ENCODE data around the gene GSTM5. TPM values are rescaled to one million over a fixed set of nuclear protein-coding genes. Genes with fewer than 3 reads are reported as not detected.
"Not testable (repeated sequence)": the region's sequence is repeated elsewhere in the genome, so short reads cannot be mapped to it uniquely, and the experiment has no call there.

The GSTM5 gene
- total and polyA plus RNA-seq, 2 experiments from 2014 or later: 0.21 TPM; not detected in 1

GRCh38 chr1:109671067-109671466, 41.0 kb upstream of the GSTM5 start:
- no peaks in the 10 kb centered on the region for H3K36me3 ChIP-seq
- no peaks in the 10 kb centered on the region for H3K27me3 ChIP-seq
- TF ChIP-seq, protein P1, sequence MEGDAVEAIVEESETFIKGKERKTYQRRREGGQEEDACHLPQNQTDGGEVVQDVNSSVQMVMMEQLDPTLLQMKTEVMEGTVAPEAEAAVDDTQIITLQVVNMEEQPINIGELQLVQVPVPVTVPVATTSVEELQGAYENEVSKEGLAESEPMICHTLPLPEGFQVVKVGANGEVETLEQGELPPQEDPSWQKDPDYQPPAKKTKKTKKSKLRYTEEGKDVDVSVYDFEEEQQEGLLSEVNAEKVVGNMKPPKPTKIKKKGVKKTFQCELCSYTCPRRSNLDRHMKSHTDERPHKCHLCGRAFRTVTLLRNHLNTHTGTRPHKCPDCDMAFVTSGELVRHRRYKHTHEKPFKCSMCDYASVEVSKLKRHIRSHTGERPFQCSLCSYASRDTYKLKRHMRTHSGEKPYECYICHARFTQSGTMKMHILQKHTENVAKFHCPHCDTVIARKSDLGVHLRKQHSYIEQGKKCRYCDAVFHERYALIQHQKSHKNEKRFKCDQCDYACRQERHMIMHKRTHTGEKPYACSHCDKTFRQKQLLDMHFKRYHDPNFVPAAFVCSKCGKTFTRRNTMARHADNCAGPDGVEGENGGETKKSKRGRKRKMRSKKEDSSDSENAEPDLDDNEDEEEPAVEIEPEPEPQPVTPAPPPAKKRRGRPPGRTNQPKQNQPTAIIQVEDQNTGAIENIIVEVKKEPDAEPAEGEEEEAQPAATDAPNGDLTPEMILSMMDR (IDR thresholded peaks at IDR 0.05; ENCODE audit: low read depth, low read length): no peak
- DNase-seq (ENCODE audit: low read depth in 1 of 2, low spot score in 1 of 2): no peak
- H3K4me1 ChIP-seq (ENCODE audit: low read depth): no peaks in the 10 kb centered on the region
- H3K4me3 ChIP-seq: no peak overlapping the region
- H3K27ac ChIP-seq: no peak overlapping the region
- no peaks in the 10 kb centered on the region for H3K9me3 ChIP-seq (ENCODE audit: low read depth)

DNA sequence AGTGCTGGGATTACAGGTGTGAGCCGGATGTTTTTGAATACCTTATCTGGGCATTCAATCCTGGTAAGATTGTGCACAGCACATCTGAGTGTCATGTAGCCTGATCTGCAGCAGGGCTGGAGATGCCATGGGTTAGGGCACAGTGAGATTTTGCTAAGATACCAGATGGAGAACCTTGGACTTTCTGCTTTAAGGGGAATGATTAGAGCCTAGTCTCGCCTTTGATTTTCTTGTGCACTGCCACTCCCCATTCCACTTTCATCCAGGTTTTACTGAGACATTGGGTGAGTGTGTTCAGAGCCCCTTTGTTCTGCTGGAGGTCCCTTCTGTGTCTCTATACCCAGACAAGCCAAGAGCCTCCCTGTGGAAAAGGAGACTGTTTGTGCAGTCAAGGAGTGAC, 38.2 kb upstream of the GSTM5 start:
- not testable (repeated sequence) for DNase-seq (ENCODE audit: low read depth in 1 of 2, low spot score in 1 of 2); H3K27me3 ChIP-seq

GRCh38 chr1:109676683-109677381, 35.2 kb upstream of the GSTM5 start:
- H3K27me3 ChIP-seq; DNase-seq (ENCODE audit: low read depth in 1 of 2, low spot score in 1 of 2); H3K4me3 ChIP-seq; H3K4me1 ChIP-seq (ENCODE audit: low read depth); H3K9me3 ChIP-seq (ENCODE audit: low read depth); H3K36me3 ChIP-seq; H3K27ac ChIP-seq: not testable (repeated sequence)

More for the DNA sequence above, 38.2 kb upstream of the GSTM5 start:
- not testable (repeated sequence) for H3K4me3 ChIP-seq; H3K4me1 ChIP-seq (ENCODE audit: low read depth); H3K9me3 ChIP-seq (ENCODE audit: low read depth); H3K36me3 ChIP-seq; H3K27ac ChIP-seq

- TF ChIP-seq, protein P1 (IDR thresholded peaks at IDR 0.05; ENCODE audit: low read depth, low read length): no peak
- DNase-seq (ENCODE audit: low read depth in 1 of 2, low spot score in 1 of 2): no peak
- Histone ChIP-seq H3K4me3 (no peak overlapping the region), H3K27ac (no peak overlapping the region), H3K36me3 (no peaks in the 10 kb centered on the region), H3K27me3 (no peaks in the 10 kb centered on the region), H3K9me3 (ENCODE audit: low read depth) (no peaks in the 10 kb centered on the region), H3K4me1 (ENCODE audit: low read depth) (no peaks in the 10 kb centered on the region)
Measured at GRCh38 chr1:109677459-109677858, 34.6 kb upstream of the GSTM5 start.

DNA sequence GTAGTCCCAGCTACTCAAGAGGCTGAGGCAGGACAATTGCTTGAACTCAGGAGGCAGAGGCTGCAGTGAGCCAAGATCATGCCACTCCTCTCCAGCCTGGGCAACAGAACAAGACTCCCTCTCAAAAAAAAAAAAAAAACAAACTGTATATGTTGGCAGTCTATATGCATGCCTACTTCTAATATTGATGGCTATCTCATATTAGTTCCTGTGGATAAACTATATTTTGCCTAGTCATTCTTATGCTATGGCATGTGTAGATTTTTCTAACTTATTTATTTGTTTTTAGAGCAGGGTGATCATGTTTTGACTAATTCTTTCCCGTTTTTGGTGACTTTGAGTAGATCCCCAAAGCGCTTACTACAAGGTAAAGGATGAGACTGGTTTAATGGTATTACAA, 33.4 kb upstream of the GSTM5 start:
- H3K4me1 ChIP-seq (ENCODE audit: low read depth); H3K27me3 ChIP-seq; DNase-seq (ENCODE audit: low read depth in 1 of 2, low spot score in 1 of 2); H3K9me3 ChIP-seq (ENCODE audit: low read depth); H3K36me3 ChIP-seq; H3K27ac ChIP-seq; H3K4me3 ChIP-seq: not testable (repeated sequence)

DNA sequence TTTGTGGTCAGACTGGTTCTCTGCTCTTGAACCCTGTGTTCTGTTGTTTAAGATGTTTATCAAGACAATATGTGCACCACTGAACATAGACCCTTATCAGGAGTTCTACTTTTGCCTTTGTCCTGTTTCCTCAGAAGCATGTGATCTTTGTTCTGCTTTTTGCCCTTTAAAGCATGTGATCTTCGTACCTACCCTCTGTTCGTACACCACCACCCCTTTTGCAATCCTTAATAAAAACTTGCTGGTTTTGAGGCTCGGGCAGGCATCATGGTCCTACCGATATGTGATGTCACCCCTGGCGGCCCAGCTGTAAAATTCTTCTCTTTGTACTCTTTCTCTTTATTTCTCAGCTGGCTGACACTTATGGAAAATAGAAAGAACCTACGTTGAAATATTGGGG, 27.3 kb upstream of the GSTM5 start:
- not testable (repeated sequence) for H3K27me3 ChIP-seq; H3K27ac ChIP-seq; DNase-seq (ENCODE audit: low read depth in 1 of 2, low spot score in 1 of 2); H3K36me3 ChIP-seq; H3K4me3 ChIP-seq; H3K4me1 ChIP-seq (ENCODE audit: low read depth); H3K9me3 ChIP-seq (ENCODE audit: low read depth)

GRCh38 chr1:109685399-109685798, 26.7 kb upstream of the GSTM5 start:
- H3K36me3 ChIP-seq; H3K27me3 ChIP-seq; H3K4me1 ChIP-seq (ENCODE audit: low read depth); H3K4me3 ChIP-seq; H3K27ac ChIP-seq; H3K9me3 ChIP-seq (ENCODE audit: low read depth); DNase-seq (ENCODE audit: low read depth in 1 of 2, low spot score in 1 of 2): not testable (repeated sequence)

DNA sequence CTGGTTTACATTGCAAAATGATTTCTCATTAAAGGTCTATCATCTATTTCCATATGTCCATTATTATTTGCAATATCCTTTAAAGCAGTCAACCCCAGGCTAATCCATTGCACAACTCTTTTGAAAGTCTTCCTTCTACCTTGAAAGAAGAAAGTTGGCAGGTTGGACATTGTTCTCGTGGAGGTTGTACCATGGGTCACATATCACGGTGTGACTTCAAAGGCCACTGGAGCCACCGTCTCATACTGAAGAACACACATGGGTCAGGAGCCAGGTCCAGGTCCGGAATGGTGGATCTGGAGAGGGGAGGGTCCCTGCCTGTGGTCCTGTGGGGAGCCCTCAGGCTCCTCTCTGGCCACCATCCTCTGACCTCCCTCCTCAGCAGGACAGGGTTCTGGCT, 26.2 kb upstream of the GSTM5 start:
- H3K4me1 ChIP-seq (ENCODE audit: low read depth); H3K9me3 ChIP-seq (ENCODE audit: low read depth); DNase-seq (ENCODE audit: low read depth in 1 of 2, low spot score in 1 of 2); H3K36me3 ChIP-seq; H3K27ac ChIP-seq; H3K4me3 ChIP-seq; H3K27me3 ChIP-seq: not testable (repeated sequence)

- not testable (repeated sequence) for H3K36me3 ChIP-seq; H3K4me1 ChIP-seq (ENCODE audit: low read depth); H3K27ac ChIP-seq; H3K4me3 ChIP-seq; H3K27me3 ChIP-seq; DNase-seq (ENCODE audit: low read depth in 1 of 2, low spot score in 1 of 2); H3K9me3 ChIP-seq (ENCODE audit: low read depth)
Measured at GRCh38 chr1:109687109-109687508, 24.9 kb upstream of the GSTM5 start.

Data from cardiac muscle cell (in vitro differentiated cells and primary cell).